OCI-LY1 (cell line): ENCODE data around the gene HES1.

Experiments
- EZH2 ChIP-seq: fragments of 200-600 bp; sonication (generic), shearing (Covaris generic); IDR thresholded peaks from 2 replicates; pipeline ENCODE4 v1.8.0; 2017; ENCODE audit warnings: borderline replicate concordance, mixed run types, mild to moderate bottlenecking, antibody characterized with exemption, low read length, moderate library complexity, mixed read lengths
- TF ChIP-seq, protein P1 (sequence below): fragments of 200-600 bp; sonication (generic), shearing (Covaris generic); IDR thresholded peaks from 2 replicates; pipeline ENCODE4 v1.5.1; 2017; ENCODE audit warnings: mild to moderate bottlenecking, antibody characterized with exemption, low read length, moderate library complexity, mixed read lengths

GRCh38 chr3:194092881-194093301 lies 43.1 kb upstream of the HES1 start:
- TF ChIP-seq, protein P1, sequence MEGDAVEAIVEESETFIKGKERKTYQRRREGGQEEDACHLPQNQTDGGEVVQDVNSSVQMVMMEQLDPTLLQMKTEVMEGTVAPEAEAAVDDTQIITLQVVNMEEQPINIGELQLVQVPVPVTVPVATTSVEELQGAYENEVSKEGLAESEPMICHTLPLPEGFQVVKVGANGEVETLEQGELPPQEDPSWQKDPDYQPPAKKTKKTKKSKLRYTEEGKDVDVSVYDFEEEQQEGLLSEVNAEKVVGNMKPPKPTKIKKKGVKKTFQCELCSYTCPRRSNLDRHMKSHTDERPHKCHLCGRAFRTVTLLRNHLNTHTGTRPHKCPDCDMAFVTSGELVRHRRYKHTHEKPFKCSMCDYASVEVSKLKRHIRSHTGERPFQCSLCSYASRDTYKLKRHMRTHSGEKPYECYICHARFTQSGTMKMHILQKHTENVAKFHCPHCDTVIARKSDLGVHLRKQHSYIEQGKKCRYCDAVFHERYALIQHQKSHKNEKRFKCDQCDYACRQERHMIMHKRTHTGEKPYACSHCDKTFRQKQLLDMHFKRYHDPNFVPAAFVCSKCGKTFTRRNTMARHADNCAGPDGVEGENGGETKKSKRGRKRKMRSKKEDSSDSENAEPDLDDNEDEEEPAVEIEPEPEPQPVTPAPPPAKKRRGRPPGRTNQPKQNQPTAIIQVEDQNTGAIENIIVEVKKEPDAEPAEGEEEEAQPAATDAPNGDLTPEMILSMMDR, result no peak
- no peak for TF ChIP-seq EZH2
